ENCODE measurements around the gene ZFYVE16. TPM values are rescaled to one million over a fixed set of nuclear protein-coding genes. Genes with fewer than 3 reads are reported as not detected.

ZFYVE16 gene
- total and polyA plus RNA-seq, 2 of the 4 experiments (the other 2 are of a cell fraction), result 5.3 to 11.1 TPM

GRCh38 chr5:80463269-80463668, 55.4 kb downstream of the ZFYVE16 start:
- ChIA-PET CTCF (no interaction called here), POLR2A (ENCODE audit: unreplicated experiment) (no interaction called here)
- Histone ChIP-seq H2BK5ac (ENCODE audit: low read depth, low read length, poor library complexity, severe bottlenecking) (no peak overlapping the region), H4K20me1 (ENCODE audit: insufficient read depth, low read length) (no peaks in the 10 kb centered on the region), H2AK9ac (replicated peaks; ENCODE audit: low read depth, low read length, poor library complexity) (no peak overlapping the region), H2AK5ac (ENCODE audit: low read depth, low read length) (no peak overlapping the region), H3K56ac (ENCODE audit: extremely low read depth, insufficient read depth, low read length) (no peak overlapping the region), H3K4me3 (ENCODE audit: insufficient read depth, low read depth, low read length) (no peak overlapping the region), H2AFZ (replicated peaks; ENCODE audit: low read length, poor library complexity) (no peak overlapping the region), H3K4me1 (ENCODE audit: control insufficient read depth, insufficient read depth, low read length) (peaks cover 4% of the 10 kb centered on the region), H4K5ac (ENCODE audit: low read depth, low read length) (no peak overlapping the region), H2BK15ac (ENCODE audit: low read depth, low read length) (no peak overlapping the region), H3K9ac (ENCODE audit: low read depth, low read length) (no peak overlapping the region), H2BK20ac (ENCODE audit: low read depth, low read length) (no peak overlapping the region), H3K18ac (ENCODE audit: low read depth, low read length) (no peak overlapping the region), H3K9me1 (ENCODE audit: insufficient read depth, low read length) (no peaks in the 10 kb centered on the region), H3K4me2 (ENCODE audit: low read depth, low read length) (no peak overlapping the region), H3K27me3 (ENCODE audit: control insufficient read depth, insufficient read depth, low read length) (no peaks in the 10 kb centered on the region), H3K9me3 (ENCODE audit: control insufficient read depth, insufficient read depth, low read length) (peaks cover 3% of the 10 kb centered on the region; the same call in 1 of the 2 replicates), H4K8ac (ENCODE audit: low read depth in 2 of 2, low read length in 2 of 2) (no peak overlapping the region), H3K79me1 (ENCODE audit: low read depth in 1 of 2, low read length in 2 of 2) (no peaks in the 10 kb centered on the region; a peak in 1 of 4 replicates), H3K36me3 (ENCODE audit: control insufficient read depth, insufficient read depth, low read length) (peaks cover 12% of the 10 kb centered on the region), H2BK120ac (ENCODE audit: low read depth, low read length) (no peak overlapping the region), H4K91ac (ENCODE audit: insufficient read depth, low read depth, low read length) (no peak overlapping the region), H3K4ac (ENCODE audit: low read depth, low read length) (no peak overlapping the region), H3K14ac (replicated peaks; ENCODE audit: low read depth, low read length) (no peak overlapping the region), H3K27ac (ENCODE audit: insufficient read depth, low read length) (no peak overlapping the region), H3K23ac (ENCODE audit: low read depth, low read length) (no peak overlapping the region)
- WGBS, 2 experiments (ENCODE audit: extremely low coverage in 2 of 2, insufficient read length in 1 of 2), result no CpG with 5 or more reads among the region's 4 CpGs
- TF ChIP-seq FOS (IDR thresholded peaks at IDR 0.05; ENCODE audit: low read depth, low read length), result no peak
- no peak for TF ChIP-seq BHLHE40 (IDR thresholded peaks at IDR 0.05; ENCODE audit: low read depth, low read length)
- no peak for TF ChIP-seq MXI1 (IDR thresholded peaks at IDR 0.05; ENCODE audit: borderline replicate concordance, low read depth, low read length)
- no peak for TF ChIP-seq RFX5 (IDR thresholded peaks at IDR 0.05; ENCODE audit: low read depth, low read length)
- no peak for TF ChIP-seq SMC3 (IDR thresholded peaks at IDR 0.05; ENCODE audit: low read depth, low read length)
- no TSS peak for BruUV-seq (replicated peaks)
- no peak for ATAC-seq (ENCODE audit: low read depth)
- intact Hi-C loops (cut with micrococcal nuclease) (no loop called here), dilution Hi-C loops (cut with HindIII; ENCODE audit: low sequenced_read_pairs, unreplicated experiment) (no loop called here), in situ Hi-C loops (cut with MboI; ENCODE audit: low sequenced_read_pairs) (no loop called here)
- no peak for DNase-seq
